A673 (cell line): ENCODE data around the gene SWSAP1.

Experiments used
- CTCF ChIP-seq: fragments of 300-800, 200-600 bp; sonication (generic); conservative IDR thresholded peaks from 2 replicates; pipeline ENCODE4 v1.5.1; 2017; ENCODE audit warnings: low read depth, mild to moderate bottlenecking, antibody characterized with exemption, low read length, moderate library complexity, mixed read lengths
- EZH2 ChIP-seq: fragments of 200-600 bp; sonication (generic); IDR thresholded peaks from 2 replicates; pipeline ENCODE4 v1.6.1; 2017; ENCODE audit warnings: borderline replicate concordance, low read depth, mild to moderate bottlenecking, mixed read lengths, antibody characterized with exemption, low read length; ENCODE audit not compliant: poor library complexity, severe bottlenecking

- no peak for TF ChIP-seq EZH2
- TF ChIP-seq CTCF = no peak
Measured at GRCh38 chr19:11422163-11423065, 47.9 kb downstream of the SWSAP1 start.
